HEK293T (cell line): ENCODE data around the gene BCR.

ENCODE experiments used
- ARNT ChIP-seq: fragments of 450-650 bp; IDR thresholded peaks from 2 replicates; pipeline ENCODE4 v1.6.1; 2017; ENCODE audit warnings: mild to moderate bottlenecking
- FOXA1 ChIP-seq: fragments of 450-650 bp; IDR thresholded peaks from 2 replicates; pipeline ENCODE4 v1.6.1; 2016; ENCODE audit warnings: mild to moderate bottlenecking
- FOXM1 ChIP-seq: fragments of 450-650 bp; IDR thresholded peaks from 2 replicates; pipeline ENCODE4 v1.6.1; 2017; ENCODE audit warnings: mild to moderate bottlenecking, borderline replicate concordance
- ZNF384 ChIP-seq: fragments of 450-650 bp; IDR thresholded peaks from 2 replicates; pipeline ENCODE4 v1.6.1; 2016

- TF ChIP-seq FOXA1, result no peak
- TF ChIP-seq ZNF384, result no peak
- no peak for TF ChIP-seq ARNT
- TF ChIP-seq FOXM1, result no peak
Observed at GRCh38 chr22:23215294-23216241, 35.3 kb downstream of the BCR start.
